ENCODE measurements around the gene GALNTL6. TPM values are rescaled to one million over a fixed set of nuclear protein-coding genes. Genes with fewer than 3 reads are reported as not detected.

Gene GALNTL6
- total and polyA plus RNA-seq, 2 experiments from 2014 or later = 0.38 to 0.40 TPM

- Mint-ChIP-seq H3K4me1 (peaks cover 5% of the 10 kb centered on the region; the same call in 2 of the 3 replicates), H3K27me3 (ENCODE audit: insufficient read depth, low read depth, poor library complexity) (no peaks in the 10 kb centered on the region), H3K36me3 (ENCODE audit: low read depth) (no peaks in the 10 kb centered on the region), H3K4me3 (no peak overlapping the region), H3K27ac (no peak overlapping the region), H3K9me3 (no peaks in the 10 kb centered on the region)
- Histone ChIP-seq H3K27me3 (ENCODE audit: insufficient read depth) (no peaks in the 10 kb centered on the region), H3K36me3 (ENCODE audit: insufficient read depth) (no peaks in the 10 kb centered on the region), H4K20me1 (replicated peaks; ENCODE audit: insufficient read depth) (no peaks in the 10 kb centered on the region), H3K4me3 (no peak overlapping the region), H3K79me2 (replicated peaks; ENCODE audit: insufficient read depth) (no peaks in the 10 kb centered on the region), H3F3A (replicated peaks; ENCODE audit: low read depth) (no peaks in the 10 kb centered on the region), H3K27ac (ENCODE audit: low read depth) (no peak overlapping the region), H3K9me2 (ENCODE audit: insufficient read depth) (no peaks in the 10 kb centered on the region), H3K4me2 (no peak overlapping the region), H3K4me1 (ENCODE audit: insufficient read depth) (no peaks in the 10 kb centered on the region), H2AFZ (peak overlapping the region; percentile 75; the same call in 1 of the 2 replicates)
- no peak; the same call in 2 of the 3 replicates for ATAC-seq
- TF ChIP-seq ZNF462 (CRISPR knock-in tag; IDR thresholded peaks at IDR 0.05) = no peak
- TF ChIP-seq JUNB (IDR thresholded peaks at IDR 0.05; ENCODE audit: unreplicated experiment) = no peak
- TF ChIP-seq EZH2 (IDR thresholded peaks at IDR 0.05; ENCODE audit: low read depth, unreplicated experiment) = no peak
- no peak for TF ChIP-seq NANOG (IDR thresholded peaks at IDR 0.05; ENCODE audit: borderline replicate concordance)
- no peak for TF ChIP-seq CTCF (conservative IDR thresholded peaks at IDR 0.05; ENCODE audit: low read depth in 2 of 2)
- TF ChIP-seq POLR2AphosphoS5 (IDR thresholded peaks at IDR 0.05; ENCODE audit: low read depth) = no peak
- no peak for TF ChIP-seq REST (IDR thresholded peaks at IDR 0.05; ENCODE audit: unreplicated experiment)
- DNase-seq (ENCODE audit: low spot score) = peak; percentile 10
These were observed 1137.8 kb downstream of the GALNTL6 start for GRCh38 chr4:172950990-172951389.
